ENCODE results near the gene STRA6.
"Not testable (repeated sequence)": the region's sequence is repeated elsewhere in the genome, so short reads cannot be mapped to it uniquely, and the experiment has no call there.

Gene STRA6

GRCh38 chr15:74179983-74180880 lies 22.4 kb downstream of the STRA6 start:
- DNase-seq = no peak

GRCh38 chr15:74179101-74179841 lies 23.3 kb downstream of the STRA6 start:
- no peak for DNase-seq

- no peak for DNase-seq
Measured at GRCh38 chr15:74178326-74179100, 24.1 kb downstream of the STRA6 start.

GRCh38 chr15:74176262-74177214 lies 26.0 kb downstream of the STRA6 start:
- no peak for DNase-seq

- DNase-seq = no peak
Measured at GRCh38 chr15:74175271-74176191, 27.1 kb downstream of the STRA6 start.

GRCh38 chr15:74174958-74175253 lies 27.7 kb downstream of the STRA6 start:
- DNase-seq = no peak

- no peak for DNase-seq
Measured at GRCh38 chr15:74174219-74174957, 28.2 kb downstream of the STRA6 start.

- peak; percentile 2 for DNase-seq
Measured at GRCh38 chr15:74173380-74174218, 29.0 kb downstream of the STRA6 start, which contains the start of gene ISLR. Gene ISLR (plus strand): TSS chr15:74173710. CDS start chr15:74174859, 1,149 bp downstream.

GRCh38 chr15:74172701-74173379 lies 29.7 kb downstream of the STRA6 start:
- no peak for DNase-seq

- no peak for DNase-seq
Measured at GRCh38 chr15:74171965-74172541, 30.5 kb downstream of the STRA6 start.

- no peak for DNase-seq
Measured at GRCh38 chr15:74170875-74171578, 31.6 kb downstream of the STRA6 start.

GRCh38 chr15:74170071-74170844 lies 32.3 kb downstream of the STRA6 start:
- DNase-seq = no peak

- DNase-seq = no peak
Measured at GRCh38 chr15:74168711-74169126, 33.9 kb downstream of the STRA6 start.

- DNase-seq = no peak
Measured at GRCh38 chr15:74167891-74168331, 34.7 kb downstream of the STRA6 start.

GRCh38 chr15:74165461-74165860 lies 37.1 kb downstream of the STRA6 start:
- DNase-seq = no peak

GRCh38 chr15:74162195-74162536 lies 40.4 kb downstream of the STRA6 start:
- not testable (repeated sequence) for DNase-seq

GRCh38 chr15:74160390-74160789 lies 42.2 kb downstream of the STRA6 start:
- not testable (repeated sequence) for DNase-seq

Measured in DMS79 (cell line).